ENCODE measurements around the gene AP2A2.

GRCh38 chr11:1049071-1049405 is 123.4 kb downstream of the AP2A2 start:
- no peak for TF ChIP-seq CTCF (conservative IDR thresholded peaks at IDR 0.05; ENCODE audit: low read depth, low read length)
- no peak for TF ChIP-seq POLR2A (IDR thresholded peaks at IDR 0.05; ENCODE audit: low read depth, low read length)
- TF ChIP-seq CHD1 (IDR thresholded peaks at IDR 0.05; ENCODE audit: low read depth, low read length), result no peak
- TF ChIP-seq CEBPB (IDR thresholded peaks at IDR 0.05; ENCODE audit: low read depth, low read length), result no peak
- TF ChIP-seq MXI1 (IDR thresholded peaks at IDR 0.05; ENCODE audit: borderline replicate concordance, low read depth, low read length), result no peak
- TF ChIP-seq RFX5 (IDR thresholded peaks at IDR 0.05; ENCODE audit: low read depth, low read length), result no peak
- no peak for TF ChIP-seq MAZ (IDR thresholded peaks at IDR 0.05; ENCODE audit: borderline replicate concordance, low read depth, low read length)
- TF ChIP-seq, protein P1, sequence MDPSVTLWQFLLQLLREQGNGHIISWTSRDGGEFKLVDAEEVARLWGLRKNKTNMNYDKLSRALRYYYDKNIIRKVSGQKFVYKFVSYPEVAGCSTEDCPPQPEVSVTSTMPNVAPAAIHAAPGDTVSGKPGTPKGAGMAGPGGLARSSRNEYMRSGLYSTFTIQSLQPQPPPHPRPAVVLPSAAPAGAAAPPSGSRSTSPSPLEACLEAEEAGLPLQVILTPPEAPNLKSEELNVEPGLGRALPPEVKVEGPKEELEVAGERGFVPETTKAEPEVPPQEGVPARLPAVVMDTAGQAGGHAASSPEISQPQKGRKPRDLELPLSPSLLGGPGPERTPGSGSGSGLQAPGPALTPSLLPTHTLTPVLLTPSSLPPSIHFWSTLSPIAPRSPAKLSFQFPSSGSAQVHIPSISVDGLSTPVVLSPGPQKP (IDR thresholded peaks at IDR 0.05; ENCODE audit: borderline replicate concordance, low read depth, low read length), result no peak

Measured in IMR-90 (cell line).